Measurements from ENCODE around the gene KIAA1217.

GRCh38 chr10:24206334-24206733 lies 2.6 kb upstream of the KIAA1217 start:
- TF ChIP-seq CBX2 (IDR thresholded peaks at IDR 0.05; ENCODE audit: borderline replicate concordance, low read depth): no peak
- TF ChIP-seq CHD2 (IDR thresholded peaks at IDR 0.05; ENCODE audit: low read length, partially characterized antibody): no peak
- no peak for TF ChIP-seq POLR2A (IDR thresholded peaks at IDR 0.05; ENCODE audit: low read length)
- no peak for TF ChIP-seq CTCF (IDR thresholded peaks at IDR 0.05)
- no peak for TF ChIP-seq RAD21 (conservative IDR thresholded peaks at IDR 0.05 in 1 of 2, IDR thresholded peaks at IDR 0.05 in 1 of 2)
- TF ChIP-seq CBX8 (IDR thresholded peaks at IDR 0.05): no peak
- TF ChIP-seq EP300 (IDR thresholded peaks at IDR 0.05): no peak
- TF ChIP-seq JUN (IDR thresholded peaks at IDR 0.05): no peak
- TF ChIP-seq NFE2L2 (conservative IDR thresholded peaks at IDR 0.05; ENCODE audit: low read length): no peak
